Measurements from ENCODE around the gene ITGAX. TPM values are rescaled to one million over a fixed set of nuclear protein-coding genes. Genes with fewer than 3 reads are reported as not detected.

Gene ITGAX
- not detected in 2 replicates for total RNA-seq

DNA sequence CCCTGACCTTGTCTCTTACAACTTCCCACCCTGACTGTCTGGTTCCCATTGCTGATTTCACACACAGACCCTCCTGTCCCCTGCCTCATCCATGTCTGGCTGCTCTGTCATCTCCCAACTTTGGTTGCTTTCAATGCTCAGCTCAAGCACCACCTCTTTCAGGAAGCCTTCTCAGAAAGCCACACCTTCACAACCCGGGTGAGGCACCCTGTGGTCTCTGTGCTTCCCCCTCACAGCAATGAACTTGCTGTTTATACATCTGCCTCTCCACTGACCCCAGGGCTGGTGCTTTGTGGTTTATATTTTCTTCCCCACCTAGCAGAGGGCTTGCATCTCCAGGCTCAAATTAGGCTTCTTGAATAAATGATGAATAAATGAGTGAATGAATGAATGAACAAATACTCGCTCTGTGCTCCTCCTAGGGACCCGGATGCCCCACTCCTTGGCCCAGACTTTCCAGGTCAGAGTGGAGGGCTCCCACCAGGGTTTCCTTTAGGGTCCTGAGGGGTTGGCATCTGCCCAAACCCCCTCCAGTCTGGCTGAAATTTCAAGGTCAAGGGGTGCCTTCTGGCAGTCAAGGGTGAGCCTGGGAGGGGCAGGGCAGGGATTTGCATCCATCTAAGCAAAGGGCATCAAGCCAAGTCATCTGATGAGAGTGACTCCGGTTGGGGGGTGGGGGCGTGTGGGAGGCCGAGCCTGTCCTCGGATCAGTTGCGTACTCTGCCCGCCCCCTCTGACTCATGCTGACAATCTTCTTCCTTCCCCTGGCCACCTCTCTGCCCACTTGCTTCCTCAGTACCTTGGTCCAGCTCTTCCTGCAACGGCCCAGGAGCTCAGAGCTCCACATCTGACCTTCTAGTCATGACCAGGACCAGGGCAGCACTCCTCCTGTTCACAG lies at the start of gene ITGAX:
ITGAX (plus strand) TSS at position 783 of the 898 bp plus-strand sequence; CDS start at position 862, 79 bp downstream.

DNA sequence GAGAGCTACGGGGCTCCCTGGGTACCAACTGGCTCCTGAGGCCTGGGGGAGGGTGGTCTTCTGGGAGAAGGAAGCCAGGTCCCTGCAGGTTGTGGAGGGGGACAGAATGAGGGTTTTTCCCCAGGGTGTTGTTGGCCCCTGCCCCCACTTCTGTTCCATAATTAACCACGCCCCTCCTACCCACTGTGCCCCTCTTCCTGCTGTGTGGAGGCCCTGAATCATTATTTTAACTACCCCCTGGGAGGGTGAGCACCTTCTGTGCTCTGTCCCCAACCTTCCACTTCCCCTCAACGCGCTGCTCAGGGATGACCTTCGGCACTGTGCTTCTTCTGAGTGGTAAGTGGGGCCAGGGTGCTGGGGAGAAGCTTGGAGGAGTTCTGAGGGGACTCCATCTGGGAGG lies 38.1 kb downstream of the ITGAX start, which contains the start of gene ITGAD:
ITGAD (plus strand) TSS at position 280 of the 400 bp plus-strand sequence; CDS start at position 306, 26 bp downstream.

DNA sequence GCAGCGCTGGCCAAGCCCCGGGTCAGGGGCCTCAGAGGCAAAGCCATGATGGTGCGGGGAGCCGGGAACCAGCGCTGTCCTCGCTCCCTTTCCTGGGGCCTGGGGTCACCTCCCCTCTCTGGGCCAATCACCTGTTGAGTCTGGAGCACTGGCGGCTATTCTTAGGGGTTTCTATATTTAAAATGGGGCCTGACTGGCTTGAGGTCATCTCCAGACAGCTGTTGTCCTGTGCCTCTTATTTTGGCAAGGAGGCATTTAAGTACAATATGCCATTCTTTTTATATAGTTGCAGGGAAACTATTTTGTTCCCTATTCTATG lies 73.3 kb downstream of the ITGAX start, which contains the start of gene COX6A2:
COX6A2 (minus strand) TSS at position 82 of the 319 bp plus-strand sequence; CDS start at position 47, 35 bp downstream.

Other genes starting within 250 kb of the ITGAX start
- 40.8 and 43.4 TPM in 2 replicates for gene BCKDK, start 246.8 kb upstream of the ITGAX start, total RNA-seq
- gene KAT8, start 237.5 kb upstream of the ITGAX start, total RNA-seq, result 28.3 and 31.0 TPM in 2 replicates
- gene PRSS8, start 219.4 kb upstream of the ITGAX start, total RNA-seq, result 66.0 and 67.9 TPM in 2 replicates
- gene PRSS36, start 205.1 kb upstream of the ITGAX start, total RNA-seq, result 2.5 and 4.3 TPM in 2 replicates
- gene FUS, start 175.0 kb upstream of the ITGAX start, total RNA-seq, result 48.7 and 60.4 TPM in 2 replicates
- 51.5 and 95.4 TPM in 2 replicates for gene PYCARD, start 152.4 kb upstream of the ITGAX start, total RNA-seq
- gene TRIM72, start 141.1 kb upstream of the ITGAX start, total RNA-seq, result not detected in 2 replicates
- gene PYDC1, start 138.0 kb upstream of the ITGAX start, total RNA-seq, result not detected in 2 replicates
- gene ITGAM, start 95.2 kb upstream of the ITGAX start, total RNA-seq, result under 0.01 TPM in 1 of 2 replicates, not detected in the other
- gene ITGAD, start 38.2 kb downstream of the ITGAX start, total RNA-seq, result not detected in 2 replicates
- gene COX6A2, start 73.2 kb downstream of the ITGAX start, total RNA-seq, result not detected in 2 replicates
- 0.87 and 2.4 TPM in 2 replicates for gene ZNF843, start 87.6 kb downstream of the ITGAX start, total RNA-seq
- gene ARMC5, start 104.3 kb downstream of the ITGAX start, total RNA-seq, result 16.5 and 19.6 TPM in 2 replicates
- 61.3 and 62.0 TPM in 2 replicates for gene TGFB1I1, start 117.0 kb downstream of the ITGAX start, total RNA-seq
- 0.54 and 0.79 TPM in 2 replicates for gene SLC5A2, start 127.9 kb downstream of the ITGAX start, total RNA-seq
- 61.6 and 80.4 TPM in 2 replicates for gene RUSF1, start 153.2 kb downstream of the ITGAX start, total RNA-seq
- gene AHSP, start 172.7 kb downstream of the ITGAX start, total RNA-seq, result not detected in 2 replicates

All from placental epithelial cell (primary cell).